Tibial artery (tissue), 4 donors: Measurements from ENCODE around the gene ABLIM2.

Experiments used
- DNase-seq, 2 donors: peaks; one replicate each; pipeline ENCODE4 v3.0.0-alpha.2; 2019
- H3K27ac ChIP-seq, 2 donors: fragments of 200-600 bp; sonication (generic) in 1 of 2; 1 replicate in 1 of 2; 2 replicates in 1 of 2; pipeline ENCODE4 v1.5.1; 2018 to 2019; ENCODE audit warnings: mild to moderate bottlenecking in 1 of 2
- H3K27me3 ChIP-seq, 2 donors: fragments of 200-600 bp; sonication (generic) in 1 of 2; one replicate each; pipeline versions ENCODE4 v1.5.1 to v1.6.0; 2016 to 2019
- H3K36me3 ChIP-seq, 3 donors: fragments of 200-600 bp; sonication (generic) in 2 of 3; one replicate each; pipeline ENCODE4 v1.5.1; 2016 to 2019; ENCODE audit warnings: mild to moderate bottlenecking in 2 of 3
- H3K4me1 ChIP-seq, 4 donors: fragments of 200-600 bp; sonication (generic) in 2 of 4; 1 replicate in 3 of 4; 2 replicates in 1 of 4; pipeline ENCODE4 v1.5.1; 2016 to 2019
- H3K4me3 ChIP-seq, 2 donors: fragments of 200-600 bp; sonication (generic) in 1 of 2; 1 replicate in 1 of 2; 2 replicates in 1 of 2; pipeline ENCODE4 v1.5.1; 2018 to 2019; ENCODE audit warnings: mild to moderate bottlenecking in 2 of 2
- H3K9me3 ChIP-seq, 3 donors: fragments of 200-600 bp; sonication (generic) in 1 of 3; one replicate each; pipeline ENCODE4 v1.5.1; 2016 to 2019
- CTCF ChIP-seq, 2 experiments: fragments of 200-600 bp in 1 of 2; fragments of 450-650 bp in 1 of 2; IDR thresholded peaks; one replicate each; pipeline ENCODE4 v1.5.1; 2017 to 2019; ENCODE audit warnings: antibody characterized with exemption in 2 of 2, mild to moderate bottlenecking in 1 of 2, moderate library complexity in 1 of 2
- intact Hi-C: fragments of 100-400 bp; cut with DNase I; formaldehyde crosslinking; loops from one replicate; pipeline ENCODE4 v1.15.0; 2023; ENCODE audit warnings: low total_unique reads

Gene ABLIM2

DNA sequence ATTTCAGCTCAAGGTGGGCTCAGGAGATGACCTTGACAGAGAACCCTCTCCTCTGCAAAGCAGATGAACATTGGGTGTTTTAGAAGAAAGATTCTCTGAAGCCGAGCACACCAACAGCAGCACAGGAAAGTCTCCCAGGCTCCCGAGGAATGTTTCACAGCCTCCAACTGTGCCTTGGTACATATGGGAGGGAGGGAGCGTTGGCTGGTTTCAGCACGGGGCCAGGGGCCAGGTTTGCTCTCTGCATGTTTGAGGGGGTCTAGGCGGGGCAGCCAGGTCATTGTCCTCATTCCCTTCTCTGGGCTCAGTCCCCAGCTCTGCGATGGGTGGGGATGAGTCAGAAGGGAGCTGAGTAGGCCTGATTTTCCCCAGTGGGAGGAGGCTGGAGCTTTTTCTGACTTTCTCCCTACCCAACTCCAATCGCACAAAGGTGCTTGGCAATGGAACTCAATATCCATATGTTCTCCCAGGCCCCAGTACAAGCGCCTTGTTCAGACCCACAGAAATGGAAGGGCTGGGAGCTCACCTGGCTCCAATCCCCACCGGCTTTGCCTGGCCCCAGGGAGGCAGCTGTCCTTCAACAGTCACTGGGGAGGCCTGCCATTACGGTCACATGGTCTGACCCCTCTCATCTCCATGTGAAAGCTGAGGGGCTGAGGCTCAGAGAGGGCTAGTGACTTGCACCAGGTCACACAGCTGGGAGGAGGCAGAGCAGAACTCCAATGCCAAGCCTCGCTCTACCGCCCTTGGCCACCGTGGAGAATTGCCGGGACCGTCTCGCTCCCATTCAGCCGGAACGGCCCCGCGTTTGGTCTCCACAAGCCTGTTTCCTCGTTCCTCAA lies 110.6 kb downstream of the ABLIM2 start:
- peaks cover 0 to 14% (median 12%) of the 10 kb centered on the region in 4 donors for H3K4me1 ChIP-seq
- DNase-seq: no peak
- intact Hi-C loops: loop anchor here (5.0 kb wide), 1 partner anchor 309 kb away; no protein-coding TSS in a partner anchor
- no peak for TF ChIP-seq CTCF (IDR thresholded peaks at IDR 0.05)
- no peak overlapping the region for H3K4me3 ChIP-seq
- no peak overlapping the region for H3K27ac ChIP-seq
- no peaks in the 10 kb centered on the region for H3K36me3 ChIP-seq
- no peaks in the 10 kb centered on the region for H3K27me3 ChIP-seq
- H3K9me3 ChIP-seq: no peaks in the 10 kb centered on the region

- H3K27me3 ChIP-seq: no peaks in the 10 kb centered on the region
- no peaks in the 10 kb centered on the region for H3K9me3 ChIP-seq
- no peak overlapping the region for H3K27ac ChIP-seq
- no peaks in the 10 kb centered on the region for H3K36me3 ChIP-seq
- intact Hi-C loops: loop anchor here (5.0 kb wide), 1 partner anchor 310 kb away; no protein-coding TSS in a partner anchor
- no peak for TF ChIP-seq CTCF (IDR thresholded peaks at IDR 0.05)
- peaks cover 0 to 14% (median 12%) of the 10 kb centered on the region in 4 donors for H3K4me1 ChIP-seq
- DNase-seq: no peak
- H3K4me3 ChIP-seq: no peak overlapping the region
These were observed 111.6 kb downstream of the ABLIM2 start for GRCh38 chr4:8046925-8047541.

DNA sequence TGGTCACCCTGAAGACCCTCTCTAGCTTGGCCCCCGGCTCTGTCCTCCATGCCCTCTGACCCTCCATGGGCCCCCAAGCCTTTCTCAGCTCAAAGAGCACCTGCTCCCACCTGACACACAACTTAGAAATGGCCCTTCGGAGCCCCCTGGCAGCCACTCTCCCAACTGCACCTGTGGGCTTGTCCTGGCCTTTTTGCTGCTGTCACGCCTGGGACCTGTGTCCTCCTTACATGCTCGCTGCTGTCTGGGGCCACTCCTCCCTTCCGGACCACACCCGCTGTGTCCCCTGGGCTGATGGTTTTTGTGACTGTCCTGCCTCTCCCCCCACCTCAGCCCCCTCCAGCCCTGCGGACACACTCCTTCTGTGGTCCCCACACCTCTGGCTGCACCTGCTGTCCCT lies 112.7 kb downstream of the ABLIM2 start:
- intact Hi-C loops: loop anchor here (5.0 kb wide), 1 partner anchor 311 kb away; no protein-coding TSS in a partner anchor
- Histone ChIP-seq H3K36me3 (no peaks in the 10 kb centered on the region), H3K4me3 (no peak overlapping the region), H3K9me3 (no peaks in the 10 kb centered on the region), H3K27ac (no peak overlapping the region), H3K4me1 (peaks cover 0 to 8% (median 7%) of the 10 kb centered on the region in 4 donors), H3K27me3 (no peaks in the 10 kb centered on the region)
- TF ChIP-seq CTCF (IDR thresholded peaks at IDR 0.05): no peak
- DNase-seq: no peak

DNA sequence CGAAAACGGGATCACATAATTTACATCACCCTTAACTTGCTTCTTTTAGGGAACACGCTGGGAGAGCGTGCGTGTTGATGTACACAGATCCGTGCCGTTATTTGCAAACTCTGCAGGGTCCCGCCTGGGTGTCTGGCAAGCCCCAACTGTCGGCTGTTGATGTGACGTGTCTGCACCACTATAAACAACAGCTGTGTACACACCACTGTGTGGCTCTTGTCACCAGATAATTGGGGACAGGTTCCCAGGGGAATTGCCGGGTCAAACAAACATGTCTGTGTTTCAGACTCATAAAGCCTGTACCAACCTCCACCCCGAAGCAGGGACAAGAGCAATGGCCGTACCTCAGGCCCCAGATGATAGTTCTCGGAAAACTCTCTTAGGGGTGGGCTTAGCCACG lies 113.9 kb downstream of the ABLIM2 start:
- H3K27me3 ChIP-seq: no peaks in the 10 kb centered on the region
- no peak for TF ChIP-seq CTCF (IDR thresholded peaks at IDR 0.05)
- intact Hi-C loops: loop anchor here (5.0 kb wide), 1 partner anchor 313 kb away; no protein-coding TSS in a partner anchor
- H3K9me3 ChIP-seq: no peaks in the 10 kb centered on the region
- DNase-seq: no peak
- no peaks in the 10 kb centered on the region for H3K36me3 ChIP-seq
- no peaks in the 10 kb centered on the region for H3K4me1 ChIP-seq
- no peak overlapping the region for H3K27ac ChIP-seq
- H3K4me3 ChIP-seq: no peak overlapping the region

DNA sequence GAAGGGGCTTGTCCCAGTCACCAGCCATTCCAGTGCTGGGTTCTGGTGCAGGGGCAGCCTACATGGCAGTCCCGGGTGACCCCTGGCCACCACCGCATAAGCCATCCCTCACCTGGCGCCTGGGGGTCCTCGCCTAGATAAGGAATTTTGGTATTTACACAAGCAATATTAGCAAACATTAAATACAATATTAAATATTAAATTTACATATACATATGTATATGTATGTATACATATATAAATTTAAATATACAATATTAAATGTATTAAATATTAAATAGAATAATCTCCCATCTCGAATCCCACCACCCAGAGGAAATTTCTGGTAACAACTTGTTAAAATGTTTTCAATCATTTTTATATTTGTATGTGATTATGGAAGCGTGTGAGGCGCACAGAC lies 114.4 kb downstream of the ABLIM2 start:
- H3K4me1 ChIP-seq: no peaks in the 10 kb centered on the region
- TF ChIP-seq CTCF (IDR thresholded peaks at IDR 0.05): no peak

More for the DNA sequence above, 114.4 kb downstream of the ABLIM2 start:
- no peak for DNase-seq
- H3K27me3 ChIP-seq: no peaks in the 10 kb centered on the region
- H3K9me3 ChIP-seq: no peaks in the 10 kb centered on the region
- intact Hi-C loops: no loop called here
- no peaks in the 10 kb centered on the region for H3K36me3 ChIP-seq
- no peak overlapping the region for H3K27ac ChIP-seq
- H3K4me3 ChIP-seq: no peak overlapping the region
